HepG2 (cell line): Measurements from ENCODE around the gene CACNG4.

Experiments
- MYC ChIP-seq: sonication (generic); formaldehyde crosslinking; IDR thresholded peaks from 2 replicates; pipeline ENCODE4 v1.9.0; 2021; ENCODE audit warnings: missing genetic modification reagents, borderline replicate concordance
- ZNF552 ChIP-seq: sonication (generic); formaldehyde crosslinking; IDR thresholded peaks from 2 replicates; pipeline ENCODE4 v1.9.0; 2022; ENCODE audit warnings: missing genetic modification reagents, mild to moderate bottlenecking, borderline replicate concordance
- TF ChIP-seq, protein P1 (sequence below): sonication (generic); formaldehyde crosslinking; IDR thresholded peaks from 2 replicates; pipeline ENCODE4 v1.5.0; 2020; ENCODE audit warnings: mild to moderate bottlenecking, missing genetic modification reagents, moderate library complexity

DNA sequence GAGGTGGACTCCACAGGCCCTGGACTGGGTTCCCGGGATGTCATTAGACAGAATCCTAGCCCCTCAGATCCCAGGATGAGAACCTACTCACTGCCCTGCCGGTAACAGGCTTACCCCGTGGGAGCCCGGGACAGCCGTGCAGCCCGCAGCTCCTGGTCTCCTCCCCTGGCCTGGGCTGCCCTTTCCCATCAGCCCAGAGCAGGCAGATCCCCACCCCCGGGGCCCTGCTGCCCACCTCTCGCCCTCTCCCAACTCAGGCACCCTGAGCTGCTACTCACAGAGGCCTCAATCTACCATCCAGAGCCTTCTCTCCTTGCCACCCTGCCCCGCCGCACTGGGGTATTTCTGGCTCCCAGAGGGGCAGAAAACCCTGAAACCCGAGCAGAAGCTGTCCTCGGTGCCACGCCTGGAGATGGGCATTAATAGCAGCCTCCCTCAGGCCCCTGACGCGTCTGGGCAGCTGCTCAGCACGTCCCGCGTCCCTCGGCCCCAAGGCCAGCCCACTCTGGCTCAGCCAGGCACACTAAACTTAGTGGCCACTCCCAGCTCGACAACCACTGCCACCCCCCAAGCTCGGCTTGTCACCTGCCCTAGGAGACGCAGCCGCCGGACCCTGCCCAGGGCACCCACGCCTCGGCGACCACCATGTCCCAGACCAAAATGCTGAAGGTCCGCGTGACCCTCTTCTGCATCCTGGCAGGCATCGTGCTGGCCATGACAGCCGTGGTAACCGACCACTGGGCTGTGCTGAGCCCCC, 79.7 kb downstream of the CACNG4 start, which contains the start of gene CACNG1:
- TF ChIP-seq, protein P1, sequence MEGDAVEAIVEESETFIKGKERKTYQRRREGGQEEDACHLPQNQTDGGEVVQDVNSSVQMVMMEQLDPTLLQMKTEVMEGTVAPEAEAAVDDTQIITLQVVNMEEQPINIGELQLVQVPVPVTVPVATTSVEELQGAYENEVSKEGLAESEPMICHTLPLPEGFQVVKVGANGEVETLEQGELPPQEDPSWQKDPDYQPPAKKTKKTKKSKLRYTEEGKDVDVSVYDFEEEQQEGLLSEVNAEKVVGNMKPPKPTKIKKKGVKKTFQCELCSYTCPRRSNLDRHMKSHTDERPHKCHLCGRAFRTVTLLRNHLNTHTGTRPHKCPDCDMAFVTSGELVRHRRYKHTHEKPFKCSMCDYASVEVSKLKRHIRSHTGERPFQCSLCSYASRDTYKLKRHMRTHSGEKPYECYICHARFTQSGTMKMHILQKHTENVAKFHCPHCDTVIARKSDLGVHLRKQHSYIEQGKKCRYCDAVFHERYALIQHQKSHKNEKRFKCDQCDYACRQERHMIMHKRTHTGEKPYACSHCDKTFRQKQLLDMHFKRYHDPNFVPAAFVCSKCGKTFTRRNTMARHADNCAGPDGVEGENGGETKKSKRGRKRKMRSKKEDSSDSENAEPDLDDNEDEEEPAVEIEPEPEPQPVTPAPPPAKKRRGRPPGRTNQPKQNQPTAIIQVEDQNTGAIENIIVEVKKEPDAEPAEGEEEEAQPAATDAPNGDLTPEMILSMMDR: no peak
- TF ChIP-seq MYC (no peak), ZNF552 (CRISPR knock-in tag) (no peak)
